Thyroid gland (tissue), 4 donors: ENCODE data around the gene TBC1D16. TPM values are rescaled to one million over a fixed set of nuclear protein-coding genes. Genes with fewer than 3 reads are reported as not detected.

Experiments used
- DNase-seq, 2 donors: peaks; one replicate each; pipeline ENCODE4 v3.0.0-alpha.2; 2019
- H3K27ac ChIP-seq, 3 donors: fragments of 200-600 bp; sonication (generic); 1 replicate in 2 of 3; 2 replicates in 1 of 3; pipeline ENCODE4 v1.5.1; 2016 to 2019; ENCODE audit warnings: mild to moderate bottlenecking in 1 of 3, moderate library complexity in 1 of 3
- H3K27me3 ChIP-seq: fragments of 200-600 bp; sonication (generic); one replicate; pipeline ENCODE4 v1.5.1; 2019
- H3K36me3 ChIP-seq, 2 donors: fragments of 200-600 bp; sonication (generic); one replicate each; pipeline ENCODE4 v1.5.1; 2016 to 2019
- H3K4me1 ChIP-seq, 2 donors: fragments of 200-600 bp; sonication (generic); one replicate each; pipeline ENCODE4 v1.5.1; 2017 to 2019
- H3K4me3 ChIP-seq, 3 donors: fragments of 200-600 bp; sonication (generic); replicated peaks in 1 of 3; 1 replicate in 2 of 3; 2 replicates in 1 of 3; pipeline ENCODE4 v1.5.1; 2016; ENCODE audit warnings: mild to moderate bottlenecking in 1 of 3
- H3K9me3 ChIP-seq: fragments of 200-600 bp; sonication (generic); one replicate; pipeline ENCODE4 v1.5.1; 2017
- POLR2A ChIP-seq, 2 donors: fragments of 450-650 bp; IDR thresholded peaks; one replicate each; pipeline ENCODE4 v1.6.1; 2017; ENCODE audit warnings: antibody characterized with exemption in 2 of 2, mild to moderate bottlenecking in 2 of 2, moderate library complexity in 1 of 2
- WGBS, 2 donors: methylation state at CpG; one replicate each; pipeline ENCODE4 v1.1.5; 2017; 5-methylcytosine and 5-hydroxymethylcytosine counted together
- intact Hi-C: fragments of 100-400 bp; cut with DNase I; formaldehyde crosslinking; loops from one replicate; pipeline ENCODE4 v1.15.1; 2023
- total RNA-seq, 4 donors: library from RNA; depleted of rRNA; stranded (reverse); fragments of >200 nt; gene quantifications; one replicate each; pipeline ENCODE4 v1.2.3, GENCODE V29; 2016
- TF ChIP-seq, protein P1 (sequence below), 6 experiments: fragments of 200-600 bp in 3 of 6; fragments of 450-650 bp in 3 of 6; sonication (generic) in 3 of 6; IDR thresholded peaks; one replicate each; pipeline ENCODE4 v1.5.1; 2016 to 2019; ENCODE audit warnings: antibody characterized with exemption in 6 of 6, mild to moderate bottlenecking in 2 of 6, inconsistent platforms in 1 of 6, moderate library complexity in 1 of 6

TBC1D16 gene
- total RNA-seq, 4 donors from 2014 or later, result 25.4 to 32.2 (median 29.8) TPM

DNA sequence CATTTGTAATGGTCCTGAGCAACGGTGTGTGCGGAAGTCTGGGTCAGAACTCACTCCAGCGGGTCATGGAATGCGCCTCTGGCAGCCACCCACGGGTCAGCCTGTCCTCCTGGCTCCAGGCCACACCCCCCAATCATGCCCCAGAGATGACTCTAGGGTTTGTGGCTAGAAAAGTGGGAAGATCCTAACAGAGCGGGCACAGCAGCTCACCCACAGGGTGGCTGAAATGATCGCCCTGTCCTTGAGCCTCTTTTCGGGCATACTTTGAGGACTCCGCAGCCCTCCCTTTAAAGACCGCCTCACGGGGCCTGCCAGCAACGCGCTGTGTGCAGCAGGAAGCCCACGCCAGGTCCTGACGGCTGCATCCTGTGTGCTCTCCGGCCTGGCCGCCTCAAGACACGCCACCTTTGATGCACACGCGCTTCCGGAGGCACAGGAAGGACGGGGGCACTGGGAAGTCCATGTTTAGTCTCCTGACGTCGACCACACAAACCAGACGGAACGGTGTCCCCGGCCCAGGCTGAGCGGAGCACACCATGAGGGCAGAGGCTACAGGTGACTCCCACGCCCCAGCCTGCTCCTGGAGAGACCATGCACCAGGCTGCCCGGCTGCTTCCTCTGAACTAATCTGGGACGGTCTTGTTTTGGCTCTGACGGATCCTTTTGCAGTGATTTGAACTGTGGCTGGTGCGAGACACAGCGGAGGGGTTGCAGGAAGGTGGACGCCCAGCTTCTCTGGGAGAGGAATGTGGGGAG, 92.9 kb downstream of the TBC1D16 start:
- Histone ChIP-seq H3K36me3 (peaks cover 23 to 24% of the 10 kb centered on the region in 2 donors), H3K4me3 (no peak overlapping the region), H3K27ac (no peak overlapping the region), H3K9me3 (no peaks in the 10 kb centered on the region), H3K4me1 (peaks cover 0 to 9% of the 10 kb centered on the region in 2 donors), H3K27me3 (no peaks in the 10 kb centered on the region)
- 78 to 86% methylated on average over 24 to 34 of the region's 35 CpGs for WGBS, 2 donors
- TF ChIP-seq, protein P1, sequence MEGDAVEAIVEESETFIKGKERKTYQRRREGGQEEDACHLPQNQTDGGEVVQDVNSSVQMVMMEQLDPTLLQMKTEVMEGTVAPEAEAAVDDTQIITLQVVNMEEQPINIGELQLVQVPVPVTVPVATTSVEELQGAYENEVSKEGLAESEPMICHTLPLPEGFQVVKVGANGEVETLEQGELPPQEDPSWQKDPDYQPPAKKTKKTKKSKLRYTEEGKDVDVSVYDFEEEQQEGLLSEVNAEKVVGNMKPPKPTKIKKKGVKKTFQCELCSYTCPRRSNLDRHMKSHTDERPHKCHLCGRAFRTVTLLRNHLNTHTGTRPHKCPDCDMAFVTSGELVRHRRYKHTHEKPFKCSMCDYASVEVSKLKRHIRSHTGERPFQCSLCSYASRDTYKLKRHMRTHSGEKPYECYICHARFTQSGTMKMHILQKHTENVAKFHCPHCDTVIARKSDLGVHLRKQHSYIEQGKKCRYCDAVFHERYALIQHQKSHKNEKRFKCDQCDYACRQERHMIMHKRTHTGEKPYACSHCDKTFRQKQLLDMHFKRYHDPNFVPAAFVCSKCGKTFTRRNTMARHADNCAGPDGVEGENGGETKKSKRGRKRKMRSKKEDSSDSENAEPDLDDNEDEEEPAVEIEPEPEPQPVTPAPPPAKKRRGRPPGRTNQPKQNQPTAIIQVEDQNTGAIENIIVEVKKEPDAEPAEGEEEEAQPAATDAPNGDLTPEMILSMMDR (IDR thresholded peaks at IDR 0.05), result no peak
- no peak for TF ChIP-seq POLR2A (IDR thresholded peaks at IDR 0.05)
- DNase-seq, result peak; percentile 45 to 48
- intact Hi-C loops, result no loop called here

DNA sequence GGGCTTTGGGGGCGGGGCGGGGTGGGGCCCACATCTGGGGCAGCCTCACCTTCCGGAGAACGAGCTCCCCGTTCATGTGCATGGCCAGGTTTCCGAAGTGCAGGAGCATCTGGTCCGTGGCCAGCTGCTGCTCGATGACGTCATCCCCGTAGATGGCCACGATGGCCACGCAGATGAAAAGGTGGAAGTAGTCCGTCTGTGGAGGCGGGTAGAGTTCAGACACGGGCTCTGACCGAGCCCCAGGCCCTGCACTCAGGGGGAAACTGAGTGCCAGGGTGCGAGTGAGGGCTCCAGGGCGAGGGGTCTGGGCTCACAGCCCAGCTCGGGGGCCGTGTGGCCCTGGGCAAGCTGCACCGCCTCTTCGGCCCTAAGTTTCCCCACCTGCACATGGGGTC, 93.7 kb downstream of the TBC1D16 start:
- Histone ChIP-seq H3K27me3 (no peaks in the 10 kb centered on the region), H3K4me3 (no peak overlapping the region), H3K27ac (no peak overlapping the region), H3K9me3 (no peaks in the 10 kb centered on the region), H3K4me1 (peaks cover 0 to 9% of the 10 kb centered on the region in 2 donors), H3K36me3 (peaks cover 20 to 24% of the 10 kb centered on the region in 2 donors)
- WGBS, 2 donors, result 99 to 100% methylated on average over 5 to 20 of the region's 22 CpGs
- intact Hi-C loops, result no loop called here
- TF ChIP-seq, protein P1 (IDR thresholded peaks at IDR 0.05), result no peak
- no peak for TF ChIP-seq POLR2A (IDR thresholded peaks at IDR 0.05)
- peak; percentile 0 to 1 for DNase-seq

DNA sequence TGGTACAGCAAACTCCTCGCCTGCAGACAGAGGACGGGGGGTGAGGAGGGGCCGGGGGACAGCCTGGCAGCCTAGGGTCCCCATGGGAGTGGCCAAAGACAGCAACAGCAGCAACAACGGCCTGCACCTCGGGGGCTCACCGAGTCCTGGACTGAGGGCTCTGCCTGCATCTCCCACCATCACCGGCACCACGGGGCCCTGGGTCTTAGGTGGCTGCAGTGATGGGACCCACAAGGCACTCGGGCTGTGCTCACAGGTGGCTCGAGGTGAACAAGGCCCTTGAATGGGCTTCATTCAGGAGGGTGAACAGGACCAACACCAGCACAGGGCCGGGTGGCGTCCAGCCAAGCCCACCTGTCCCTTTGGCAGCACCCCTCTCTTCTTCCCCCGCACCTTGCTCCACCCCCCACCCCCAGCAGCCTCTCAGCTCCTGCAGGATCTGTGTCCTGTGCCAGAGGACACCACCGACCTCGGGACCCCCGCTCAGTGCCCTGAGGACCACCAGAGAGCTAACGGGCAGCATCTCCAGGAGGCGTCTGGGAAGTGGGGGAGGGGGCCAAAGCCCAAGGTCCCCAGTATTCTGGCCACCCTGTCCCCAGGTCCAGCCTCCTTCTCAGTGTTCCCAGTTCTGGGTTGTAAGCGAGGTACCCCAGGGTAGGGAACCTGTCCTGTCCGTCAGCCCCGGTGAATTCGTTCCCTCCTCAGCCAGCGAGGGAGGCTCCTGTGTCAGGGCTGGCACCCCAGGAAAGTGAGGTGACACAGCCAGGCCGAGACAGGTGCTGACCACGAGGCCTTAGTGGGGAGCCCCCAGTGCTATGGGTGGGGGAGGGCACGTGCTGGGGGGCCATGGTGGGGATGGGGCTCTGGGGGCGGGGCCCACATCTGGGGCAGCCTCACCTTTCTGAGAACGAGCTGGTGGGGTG, 94.3 kb downstream of the TBC1D16 start:
- H3K36me3 ChIP-seq, result peaks cover 14 to 24% of the 10 kb centered on the region in 2 donors
- H3K4me3 ChIP-seq, result no peak overlapping the region
- intact Hi-C loops, result no loop called here
- WGBS, 2 donors, result 94 to 97% methylated on average over 12 to 18 of the region's 28 CpGs
- DNase-seq, result peak in 1 of 2 donors; percentile 0
- no peak overlapping the region for H3K27ac ChIP-seq
- no peaks in the 10 kb centered on the region for H3K9me3 ChIP-seq
- H3K4me1 ChIP-seq, result peaks cover 0 to 9% of the 10 kb centered on the region in 2 donors
- no peaks in the 10 kb centered on the region for H3K27me3 ChIP-seq
- TF ChIP-seq POLR2A (IDR thresholded peaks at IDR 0.05), result no peak
- TF ChIP-seq, protein P1 (IDR thresholded peaks at IDR 0.05), result no peak

DNA sequence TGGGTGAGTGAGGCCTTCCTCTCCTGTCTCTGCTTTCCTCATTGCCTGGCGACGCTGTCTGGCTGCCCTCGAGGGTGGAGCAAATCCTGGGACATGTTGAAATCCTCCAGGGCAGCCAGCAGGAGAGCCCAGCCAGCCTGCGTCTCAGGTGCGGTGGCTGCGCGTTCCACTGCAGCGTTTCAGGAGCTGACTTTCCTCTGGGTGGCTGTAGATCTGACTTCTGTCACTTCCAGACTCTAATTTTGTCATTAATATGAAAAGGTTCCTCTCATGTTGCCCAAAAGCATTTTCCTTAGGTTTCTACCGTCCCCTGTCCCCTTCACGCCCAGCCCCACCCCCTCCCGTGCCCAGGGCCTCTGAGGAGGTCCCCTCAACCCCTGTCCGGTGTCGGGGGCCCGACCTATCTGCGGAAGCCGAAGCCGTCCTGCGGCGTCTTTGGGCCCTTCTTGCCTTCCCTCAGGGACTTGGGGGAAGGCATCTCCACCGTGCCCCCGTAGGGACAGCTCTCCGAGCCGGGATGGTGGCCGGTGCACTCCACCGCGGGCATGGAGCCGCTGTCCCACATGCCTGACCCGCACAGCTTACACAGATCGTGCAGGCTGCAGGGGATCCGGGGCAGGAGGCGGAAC, 95.1 kb downstream of the TBC1D16 start:
- H3K27ac ChIP-seq, result no peak overlapping the region
- H3K4me1 ChIP-seq, result peaks cover 0 to 9% of the 10 kb centered on the region in 2 donors
- intact Hi-C loops, result no loop called here
- no peaks in the 10 kb centered on the region for H3K9me3 ChIP-seq
- WGBS, 2 donors, result 93% methylated on average over 30 to 31 of the region's 31 CpGs
- no peak for TF ChIP-seq POLR2A (IDR thresholded peaks at IDR 0.05)
- TF ChIP-seq, protein P1 (IDR thresholded peaks at IDR 0.05), result no peak
- no peaks in the 10 kb centered on the region for H3K27me3 ChIP-seq
- H3K36me3 ChIP-seq, result peaks cover 14 to 24% of the 10 kb centered on the region in 2 donors
- no peak overlapping the region for H3K4me3 ChIP-seq
- no peak for DNase-seq
